Gastroesophageal sphincter (tissue), 3 donors: ENCODE measurements around the gene ADGRD1.

Experiments
- CTCF ChIP-seq, 4 experiments: fragments of 200-600 bp in 2 of 4; fragments of 450-650 bp in 2 of 4; sonication (generic) in 1 of 4; IDR thresholded peaks; one replicate each; pipeline ENCODE4 v1.5.1; 2017 to 2019; ENCODE audit warnings: antibody characterized with exemption in 4 of 4, mild to moderate bottlenecking in 2 of 4, moderate library complexity in 2 of 4
- POLR2A ChIP-seq, 2 donors: fragments of 450-650 bp; IDR thresholded peaks; one replicate each; pipeline ENCODE4 v1.6.1; 2017; ENCODE audit warnings: antibody characterized with exemption in 2 of 2, mild to moderate bottlenecking in 2 of 2, moderate library complexity in 1 of 2

- TF ChIP-seq CTCF (IDR thresholded peaks at IDR 0.05) (no peak), POLR2A (IDR thresholded peaks at IDR 0.05) (no peak)
Measured at GRCh38 chr12:130957304-130957621, 3.6 kb downstream of the ADGRD1 start.
